ENCODE measurements around the gene RALY. TPM values are rescaled to one million over a fixed set of nuclear protein-coding genes. Genes with fewer than 3 reads are reported as not detected.
A peak's percentile ranks its signal among the peaks of the same experiment; 100 is the strongest.

RALY gene
- total RNA-seq, 1 donor from 2014 or later, result 66.8 TPM

DNA sequence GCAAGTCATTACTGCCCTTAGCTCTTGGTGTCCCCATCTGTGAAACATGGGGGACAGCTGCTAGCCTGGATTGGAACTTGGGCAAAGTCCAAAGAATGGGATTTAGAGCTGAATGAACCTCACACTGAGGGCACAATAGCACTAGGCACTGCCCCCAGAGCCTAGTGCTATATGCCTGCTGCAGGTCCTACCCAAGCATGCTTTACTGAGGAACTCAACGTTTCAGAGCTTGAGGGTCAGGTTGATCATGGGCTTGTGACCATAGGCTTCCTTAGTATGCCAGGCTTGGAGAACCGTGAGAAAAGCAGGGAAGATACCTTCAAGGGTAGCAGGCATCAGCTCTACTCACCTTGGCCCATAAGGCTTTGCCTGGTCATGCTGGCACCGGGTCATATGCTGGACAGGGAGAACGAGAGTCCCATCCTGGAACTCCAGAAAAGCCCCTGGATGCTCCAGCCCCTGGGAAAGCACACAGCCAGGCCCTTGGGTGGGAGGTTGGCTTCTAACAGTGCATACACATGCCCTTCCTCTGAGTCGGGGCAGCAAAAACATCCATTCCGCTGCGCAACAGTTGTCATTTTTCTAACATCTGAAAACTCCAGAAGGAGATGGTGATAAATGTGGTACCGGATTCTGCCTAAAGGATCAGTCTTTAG is 88.6 kb downstream of the RALY start:
- DNase-seq, result peak; percentile 24

DNA sequence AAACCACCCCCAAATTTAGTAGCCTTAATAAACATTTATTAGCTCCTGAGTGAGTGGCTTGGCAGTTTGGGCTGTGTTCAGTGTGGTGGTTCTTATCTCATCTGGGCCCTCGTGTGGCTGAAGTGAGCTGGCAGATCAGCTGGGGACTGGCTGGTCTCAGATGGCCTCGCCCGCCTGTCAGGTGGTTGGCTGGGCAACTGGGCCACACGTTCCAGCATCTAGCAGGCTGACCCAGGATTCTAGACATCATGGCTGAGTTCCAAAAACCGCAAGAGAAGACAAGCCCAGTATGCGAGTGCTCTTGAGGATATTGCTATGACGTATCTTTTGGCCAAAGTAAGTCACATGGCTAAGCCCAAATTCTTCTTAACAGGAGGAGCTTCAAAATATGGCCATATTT is 89.4 kb downstream of the RALY start:
- peak; percentile 61 for DNase-seq

DNA sequence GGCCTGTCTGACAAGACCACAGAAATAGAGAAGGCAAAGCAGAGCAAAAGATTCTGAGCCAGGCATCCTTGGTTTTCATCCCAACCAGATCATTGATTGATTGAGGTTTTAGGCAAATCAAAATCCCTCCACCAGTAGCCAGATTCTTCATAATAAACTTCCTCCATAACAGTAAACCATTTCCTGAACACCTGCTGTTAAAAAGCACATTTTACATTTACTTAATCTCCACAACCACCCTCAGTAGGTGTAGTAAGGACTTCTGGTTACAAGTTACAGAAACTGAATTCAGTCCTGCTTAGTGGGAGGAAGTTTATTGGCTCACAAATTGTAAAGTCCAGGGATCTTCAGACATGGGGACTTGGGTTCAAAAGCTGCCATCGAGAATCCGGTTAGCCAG is 90.1 kb downstream of the RALY start:
- DNase-seq, result no peak

DNA sequence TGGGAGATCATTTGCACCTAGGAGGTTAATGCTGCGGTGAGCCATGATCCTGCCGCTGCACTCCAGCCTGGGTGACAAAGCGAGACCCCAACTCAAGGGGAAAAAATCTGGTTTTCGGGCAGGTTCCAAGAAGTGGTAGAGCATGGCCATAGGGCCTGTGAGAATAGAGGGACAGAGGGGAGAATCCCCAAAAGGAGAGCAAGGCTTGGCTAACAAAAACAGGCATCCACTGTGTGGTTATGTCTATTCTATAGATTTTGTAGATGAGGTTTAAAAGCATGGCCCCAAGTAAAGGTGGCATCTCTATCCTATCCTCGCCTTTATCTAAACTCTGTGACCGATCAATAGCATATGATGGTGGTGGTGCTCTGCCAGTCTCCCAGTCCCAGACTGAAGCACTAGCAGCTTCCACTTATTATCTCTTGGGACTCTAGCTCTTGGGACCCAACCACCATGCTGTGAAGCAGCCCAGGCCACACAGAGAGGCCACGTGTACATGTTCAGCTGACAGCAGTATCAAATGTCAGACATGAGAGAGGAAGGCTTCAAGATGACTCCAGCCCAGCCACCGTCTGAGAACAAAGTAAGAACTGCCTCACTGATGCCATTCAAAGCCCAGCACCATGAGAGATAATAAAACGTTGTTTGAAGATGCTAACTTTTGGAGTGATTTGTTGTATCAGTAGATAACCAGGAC is 90.7 kb downstream of the RALY start:
- peak; percentile 20 for DNase-seq

DNA sequence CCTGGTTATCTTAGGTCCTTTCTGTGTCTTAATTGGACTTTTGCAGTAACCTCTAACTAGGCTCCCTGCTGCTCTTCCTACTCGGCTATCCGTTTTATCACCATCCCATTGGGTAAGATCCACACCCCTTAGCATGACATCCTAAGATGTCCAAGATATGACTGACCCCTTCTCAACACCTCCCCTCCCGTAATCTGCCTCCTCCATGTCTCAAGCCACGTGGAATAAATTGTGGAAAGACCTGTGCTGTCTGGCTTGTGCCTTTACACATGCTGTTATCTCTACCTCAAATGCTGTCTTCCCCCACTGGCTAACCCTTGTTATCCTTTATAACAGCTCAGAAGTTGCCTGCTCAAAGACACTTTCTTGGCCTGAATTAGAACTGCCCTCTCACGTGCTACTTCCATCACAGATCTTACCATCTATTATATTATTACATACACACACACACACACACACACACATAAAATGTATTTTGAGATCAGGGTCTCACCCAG is 91.9 kb downstream of the RALY start:
- DNase-seq, result no peak

DNA sequence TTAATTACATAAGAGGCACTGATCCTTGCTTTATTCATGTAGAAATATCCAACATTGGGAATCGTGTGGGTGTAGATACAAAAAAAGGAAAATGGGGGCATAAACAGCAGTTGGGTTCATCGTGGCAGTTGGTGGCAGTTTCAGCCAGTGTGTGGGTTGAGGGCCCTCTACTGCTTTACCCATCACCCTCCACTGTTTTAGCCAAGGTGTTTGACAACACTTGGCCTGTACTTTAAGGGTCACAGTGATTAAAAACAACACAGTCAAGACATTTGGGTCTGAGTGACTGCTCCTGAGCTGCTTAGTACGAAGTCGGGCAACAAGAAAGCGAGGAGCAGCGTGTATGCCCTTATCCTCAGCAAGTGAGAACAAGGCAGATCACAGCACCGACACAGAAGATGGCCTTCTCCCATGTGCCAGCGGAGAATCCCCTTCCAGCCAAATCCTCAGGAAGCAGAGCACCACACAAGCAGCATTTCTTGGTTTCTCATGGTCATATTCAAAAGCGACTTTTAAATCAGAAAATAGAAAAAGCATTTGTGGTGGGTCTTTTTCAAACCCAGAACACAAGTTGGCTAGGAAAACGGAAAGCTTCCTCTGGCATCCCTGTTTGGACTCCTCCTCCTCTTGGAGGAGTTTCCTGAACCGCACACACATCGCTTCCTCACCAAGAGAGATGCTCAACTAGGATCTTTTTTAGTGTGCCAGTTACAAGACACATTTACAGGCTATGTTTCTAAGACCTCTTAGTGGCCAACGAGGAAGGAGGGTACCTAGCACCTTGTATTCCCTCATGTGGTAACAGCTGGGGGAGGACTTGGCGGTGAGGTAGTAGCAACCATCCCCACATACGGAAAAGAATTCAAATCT is 94.8 kb downstream of the RALY start:
- DNase-seq, result no peak

DNA sequence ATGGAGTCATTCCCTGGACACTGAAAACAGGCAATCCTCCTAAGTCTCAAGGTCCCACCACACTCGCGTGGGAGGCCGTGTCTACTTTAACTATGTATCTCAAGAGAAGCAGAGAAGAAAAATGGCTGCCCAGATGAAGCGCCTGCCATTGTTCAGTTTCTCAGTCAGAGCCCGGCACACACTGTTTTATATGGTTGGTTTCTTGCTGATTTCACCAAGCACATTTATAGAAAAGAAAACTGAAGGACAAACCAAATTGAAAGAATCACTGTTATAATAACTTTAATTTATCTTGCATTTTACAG is 95.4 kb downstream of the RALY start:
- DNase-seq, result no peak

DNA sequence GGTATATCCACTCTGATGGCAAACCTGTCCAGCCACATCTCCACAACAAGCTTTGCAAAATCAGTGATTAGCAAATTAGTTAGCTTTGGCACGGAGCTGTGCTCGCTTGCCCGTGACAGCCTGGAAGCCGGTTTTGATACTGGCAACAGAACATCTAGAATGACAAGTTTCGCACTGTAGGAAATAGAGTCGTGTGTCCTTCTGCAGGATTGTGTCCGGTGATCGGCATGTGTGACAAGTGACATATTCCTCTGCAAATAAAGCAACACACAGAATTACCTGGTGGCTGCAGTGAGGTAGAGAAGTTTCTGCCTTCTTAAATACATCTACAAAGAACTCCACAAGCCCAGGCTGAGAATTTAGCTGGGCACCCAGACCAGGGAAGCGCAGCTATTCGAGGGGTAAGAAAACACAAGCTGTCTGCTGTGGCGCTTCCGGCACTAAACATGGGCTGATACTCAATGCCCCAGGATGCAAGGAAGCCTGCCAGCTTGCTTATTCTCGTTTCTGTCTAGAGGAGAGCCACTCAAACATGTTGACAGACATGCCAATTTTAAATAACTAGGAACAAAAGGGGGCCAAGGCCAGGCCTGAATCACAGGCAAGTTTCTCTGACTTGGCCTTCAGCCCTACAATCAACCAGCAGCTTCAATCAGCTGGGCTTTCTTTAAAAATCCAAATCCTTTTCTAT is 96.1 kb downstream of the RALY start:
- DNase-seq, result peak; percentile 27

DNA sequence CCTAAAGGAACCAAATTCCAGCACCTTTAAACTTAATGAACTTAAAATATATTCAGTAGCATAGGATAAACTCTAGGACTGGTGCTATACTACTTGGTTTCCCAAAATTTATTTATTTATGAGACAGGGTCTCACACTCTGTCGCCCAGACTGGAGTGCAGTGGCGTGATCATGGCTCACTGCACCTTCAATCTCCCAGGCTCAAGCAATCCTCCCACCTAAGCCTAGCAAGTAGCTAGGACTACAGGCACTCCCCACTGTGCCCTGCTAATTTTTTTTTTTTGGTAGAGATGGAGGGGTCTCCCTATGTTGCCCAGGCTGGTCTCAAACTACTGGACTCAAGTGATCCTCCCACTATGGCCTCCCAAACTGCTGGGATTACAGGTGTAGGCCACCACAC is 96.9 kb downstream of the RALY start:
- DNase-seq, result no peak

DNA sequence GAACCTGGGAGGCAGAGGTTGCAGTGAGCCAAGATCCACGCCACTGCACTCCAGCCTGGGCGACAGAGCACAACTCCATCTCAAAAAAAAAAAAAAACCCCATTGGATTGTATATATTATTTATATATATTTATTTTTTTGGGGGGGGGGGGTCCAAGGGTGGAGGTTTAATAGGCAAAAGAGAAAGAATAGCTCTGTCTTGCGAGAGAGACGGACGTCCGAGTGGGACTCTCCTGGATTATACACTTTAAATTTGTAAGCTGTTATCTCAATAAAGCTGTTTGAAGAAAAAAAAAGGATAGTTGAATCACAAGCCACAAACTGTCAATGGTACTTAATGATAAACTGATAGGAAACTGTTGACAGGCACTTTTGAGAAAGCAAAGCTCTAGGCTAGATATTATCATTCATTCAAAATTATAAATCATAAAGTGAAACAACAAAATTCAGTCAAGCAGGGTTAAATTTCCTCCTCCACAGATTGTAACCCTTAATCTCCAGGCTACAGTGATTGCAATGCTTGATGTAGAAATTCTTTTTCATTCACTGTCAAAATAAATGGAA is 98.0 kb downstream of the RALY start:
- DNase-seq, result no peak

DNA sequence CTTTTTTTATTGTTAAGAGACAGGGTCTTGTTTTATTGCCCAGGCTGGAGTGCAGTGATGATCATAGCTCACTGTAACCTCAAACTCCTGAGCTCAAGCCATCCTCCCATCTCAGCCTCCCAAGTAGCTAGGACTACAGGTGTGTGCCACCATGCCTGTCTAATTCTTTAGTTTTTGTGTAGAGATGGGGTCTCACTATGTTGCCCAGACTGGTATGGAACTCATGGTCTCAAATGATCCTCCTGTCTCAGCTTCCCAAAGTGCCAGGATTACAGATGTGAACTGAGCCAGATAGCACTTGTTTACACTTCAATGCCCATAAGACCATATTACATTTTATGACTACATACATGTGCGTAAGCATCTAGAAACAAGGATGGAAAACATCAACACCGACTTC is 100.2 kb downstream of the RALY start:
- DNase-seq, result no peak

DNA sequence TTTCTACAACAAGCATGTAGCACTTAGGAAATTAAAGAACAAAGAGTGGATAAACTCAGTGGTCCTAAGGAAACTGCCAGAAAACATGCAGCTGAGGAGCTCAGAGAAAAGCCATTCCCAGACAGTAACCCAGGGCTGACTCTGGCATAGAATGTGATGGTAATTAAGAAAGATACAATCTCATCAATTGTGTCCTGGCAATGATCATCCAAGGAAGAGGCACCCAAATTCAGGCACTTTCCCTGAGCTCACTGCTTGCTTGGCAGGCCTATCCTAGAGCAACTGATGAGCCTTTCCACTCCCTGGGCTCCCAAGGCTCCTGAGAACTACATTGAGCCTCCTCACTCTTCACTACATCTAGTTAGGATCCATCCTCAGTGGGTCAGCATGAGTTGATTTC is 102.1 kb downstream of the RALY start:
- DNase-seq, result no peak

DNA sequence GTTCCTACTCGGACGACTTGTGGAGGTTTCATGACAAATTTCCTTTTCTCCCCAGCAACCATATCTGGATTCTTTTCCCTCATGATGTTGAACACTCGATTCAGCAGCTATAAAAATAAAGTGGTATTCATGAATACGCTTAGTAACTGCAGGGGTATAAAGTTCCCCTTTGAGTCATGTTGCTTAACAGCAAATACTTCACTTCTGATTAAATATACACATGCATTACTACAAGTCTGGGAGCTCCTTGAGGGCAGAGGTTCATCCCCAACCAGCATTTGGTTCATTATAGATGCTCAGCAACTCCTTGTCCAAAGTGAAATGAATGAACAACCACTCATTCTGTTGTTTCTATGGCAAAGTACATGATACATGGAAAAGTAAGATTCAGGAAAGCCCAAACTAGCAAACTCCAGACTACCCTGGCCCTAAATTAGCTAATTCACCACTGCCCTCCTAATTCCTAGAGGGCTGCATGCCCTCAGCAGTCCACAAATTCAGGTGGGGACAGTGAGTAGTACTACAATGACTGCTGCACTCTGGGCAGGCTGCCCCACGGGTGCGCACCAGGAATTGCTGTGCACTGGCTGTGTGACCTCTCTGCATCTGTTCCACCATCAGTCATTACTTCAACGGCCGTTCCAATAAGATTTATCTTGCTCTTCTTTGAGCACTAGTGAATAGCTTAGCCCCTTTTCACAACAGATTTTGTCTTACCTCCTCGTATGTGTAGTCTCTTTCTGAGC is 103.2 kb downstream of the RALY start:
- DNase-seq, result no peak

DNA sequence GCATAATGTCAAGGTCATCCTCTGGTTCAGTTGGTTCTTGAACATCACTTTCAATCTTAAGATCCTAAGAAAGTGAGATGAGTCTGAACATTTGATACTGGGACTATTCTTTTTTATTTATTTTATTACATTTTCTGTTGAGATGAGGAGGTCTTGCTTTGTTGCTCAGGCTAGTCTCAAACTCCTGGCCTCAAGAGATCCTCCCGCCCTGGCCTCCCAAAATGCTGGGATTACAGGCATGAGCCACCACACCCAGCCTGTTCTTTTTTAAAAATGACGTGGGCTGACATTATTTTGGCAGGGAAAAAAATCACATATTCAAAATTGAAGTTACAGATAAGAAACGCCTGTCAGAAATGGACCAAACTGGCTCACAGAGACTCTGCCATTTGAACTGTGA is 104.9 kb downstream of the RALY start:
- DNase-seq, result no peak

DNA sequence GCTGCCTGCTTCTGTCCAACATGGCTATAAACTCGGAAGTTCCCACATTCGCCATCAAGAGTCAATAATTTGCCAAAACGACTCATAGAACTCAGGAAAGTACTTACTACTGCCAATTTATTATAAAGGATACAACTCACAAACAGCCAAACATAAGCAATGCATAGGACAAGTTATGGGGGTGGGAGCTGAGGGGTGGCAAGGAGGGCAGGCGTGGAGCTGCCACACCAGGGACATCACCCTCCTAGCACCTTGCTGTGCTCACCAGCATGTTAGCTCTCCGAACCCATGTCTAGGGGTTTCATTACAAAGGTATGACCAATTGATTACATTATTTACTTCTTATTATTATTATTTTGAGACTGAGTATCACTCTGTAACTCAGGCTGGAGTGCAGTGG is 106.0 kb downstream of the RALY start:
- DNase-seq, result no peak

DNA sequence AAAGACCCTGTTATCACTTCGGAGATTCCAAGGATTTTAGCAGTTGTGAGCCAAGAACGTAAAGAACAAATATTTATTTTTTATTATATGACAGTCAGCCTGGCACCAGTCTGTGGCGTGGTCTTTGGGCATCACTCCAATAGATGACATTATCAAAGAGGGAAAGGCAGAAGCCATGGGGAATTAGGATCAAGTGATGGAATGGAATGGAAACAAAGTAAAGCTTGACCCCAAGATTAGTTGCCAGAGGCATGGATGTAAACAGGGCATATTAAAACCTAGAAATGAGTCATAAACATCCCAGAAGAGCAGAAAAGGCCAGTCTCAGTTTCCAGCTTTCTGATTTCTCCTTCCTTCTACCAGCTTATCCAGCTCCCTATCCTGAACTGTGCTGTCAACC is 106.9 kb downstream of the RALY start:
- no peak for DNase-seq

DNA sequence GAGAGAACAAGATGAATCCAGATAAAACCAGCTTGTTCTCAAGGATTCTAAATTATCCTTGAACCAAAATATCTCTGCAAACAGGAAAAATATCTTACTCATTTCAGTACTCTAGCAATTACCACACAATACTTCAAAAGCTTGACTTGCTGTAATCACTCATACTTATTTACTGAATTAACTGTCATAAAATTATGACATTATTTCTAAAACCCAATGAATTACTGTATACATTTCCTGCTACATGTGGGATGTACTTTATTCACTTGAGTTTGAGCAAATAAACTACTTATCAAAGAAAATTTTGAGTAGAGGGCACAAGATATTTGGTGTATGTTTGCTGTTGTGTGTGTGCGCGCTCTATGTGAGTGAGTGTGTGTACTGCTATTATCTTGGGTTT is 108.6 kb downstream of the RALY start:
- DNase-seq, result no peak

DNA sequence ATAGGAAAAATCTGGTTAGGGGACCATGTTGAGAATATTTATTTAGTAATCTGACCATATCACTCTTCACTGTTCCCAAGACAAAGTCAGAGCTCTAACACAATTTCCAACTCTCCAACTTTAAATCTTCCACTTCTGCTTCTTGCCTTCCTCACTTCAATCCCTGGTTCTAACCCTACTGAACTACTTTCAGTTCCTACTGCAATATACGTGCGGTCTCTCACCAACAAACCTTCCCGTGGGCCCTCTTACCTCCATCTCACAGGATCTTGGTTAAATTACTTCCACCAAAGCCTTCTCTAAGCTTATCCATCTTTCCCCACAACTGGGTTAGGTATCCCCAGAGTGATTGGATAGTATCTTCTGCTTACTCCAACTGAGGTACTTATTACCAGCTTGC is 110.3 kb downstream of the RALY start:
- no peak for DNase-seq

DNA sequence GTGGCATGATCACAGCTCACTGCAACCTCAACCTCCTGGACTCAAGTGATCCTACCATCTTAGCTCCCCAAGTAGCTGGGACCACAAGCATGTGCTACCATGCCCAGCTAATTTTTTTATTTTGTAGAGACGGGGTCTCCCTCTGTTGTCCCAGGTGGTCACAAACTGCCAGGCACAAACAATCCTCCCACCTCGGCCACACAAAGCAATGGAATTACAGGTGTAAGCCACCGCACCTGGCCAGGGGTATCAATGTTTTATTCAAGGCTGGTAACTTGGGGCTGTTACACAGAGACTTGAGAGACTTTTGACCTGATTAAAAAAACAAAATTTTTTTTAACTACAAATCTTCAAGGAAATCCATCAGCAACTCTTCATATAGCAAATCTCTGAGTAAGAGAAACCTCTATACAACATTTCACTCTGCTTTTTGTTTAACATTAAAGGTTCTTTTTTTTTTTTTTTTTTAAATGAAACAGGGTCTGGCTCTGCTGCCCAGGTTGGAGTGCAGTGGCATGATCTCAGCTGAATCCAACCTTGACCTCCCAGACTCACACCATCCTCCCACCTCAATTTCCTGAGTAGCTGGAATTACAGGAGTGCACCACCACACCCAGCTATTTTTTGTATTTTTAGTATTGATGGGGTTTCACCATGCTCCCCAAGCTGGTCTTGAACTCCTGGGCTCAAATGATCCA is 112.4 kb downstream of the RALY start:
- DNase-seq, result no peak

DNA sequence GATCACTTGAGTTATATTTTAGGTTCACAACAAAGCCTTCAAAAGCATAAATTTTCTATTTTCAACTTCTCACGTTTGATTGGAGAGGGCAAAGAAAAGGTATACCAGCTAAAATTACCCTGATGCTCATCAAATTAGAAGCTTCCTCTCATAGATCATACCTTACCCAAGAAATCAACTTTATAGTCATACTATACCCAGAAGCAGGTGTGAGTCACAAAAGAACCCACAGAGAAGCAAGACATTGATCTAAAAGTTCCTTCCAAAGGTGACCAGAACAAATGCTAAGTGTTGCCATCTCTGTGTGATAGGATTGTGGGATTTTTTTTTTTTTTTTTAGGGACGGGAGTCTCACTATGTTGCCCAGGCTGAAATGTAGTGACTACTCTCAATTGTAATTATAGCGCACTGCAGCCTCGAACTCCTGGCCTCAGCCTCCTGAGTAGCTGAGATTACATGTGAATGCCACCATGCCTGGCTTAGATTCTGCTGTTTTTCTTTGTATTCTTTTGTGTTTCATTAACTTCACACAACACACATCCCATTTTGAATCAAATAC is 115.0 kb downstream of the RALY start:
- no peak for DNase-seq

DNA sequence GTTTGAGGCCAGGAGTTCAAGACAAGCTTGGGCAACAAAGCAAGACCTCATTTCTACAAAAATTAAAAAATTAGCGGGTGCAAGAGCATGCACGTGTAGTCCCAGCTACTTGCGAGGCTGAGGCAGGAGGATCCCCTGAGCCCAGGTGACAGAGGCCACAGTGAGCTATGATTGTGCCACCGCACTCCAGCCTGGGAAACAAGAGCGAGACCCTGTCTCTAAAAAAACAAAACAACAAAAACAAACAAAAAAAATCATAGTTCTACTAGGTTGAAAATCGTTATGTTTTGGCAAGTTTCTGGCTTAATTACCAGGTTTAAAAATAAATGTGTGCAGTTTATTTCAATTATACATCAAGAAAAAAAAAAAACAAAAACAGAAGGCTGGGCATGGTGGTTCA is 115.7 kb downstream of the RALY start:
- no peak for DNase-seq

Measured in tongue (tissue), 2 donors.